Activated CD8-positive, alpha-beta memory T cell treated with anti-CD3 and anti-CD28 coated beads for 36 hours (primary cell): Measurements from ENCODE around the gene FGD4. TPM values are rescaled to one million over a fixed set of nuclear protein-coding genes. Genes with fewer than 3 reads are reported as not detected.

Experiments
- CTCF ChIA-PET: fragments of 350-600 bp; sonication (Branson Sonifier 250); formaldehyde crosslinking; loops from one replicate; lab custom pipeline; 2021; ENCODE audit warnings: antibody characterized with exemption; lab: Charles Lee
- POLR2A ChIA-PET: fragments of 350-600 bp; sonication (Branson Sonifier 250); formaldehyde crosslinking; loops from one replicate; lab custom pipeline; 2021; ENCODE audit warnings: antibody characterized with exemption; lab: Charles Lee
- total RNA-seq, 2 experiments: library from RNA; stranded (reverse); gene quantifications; one replicate each; pipeline ENCODE4 v1.2.3, GENCODE V29; 2021

The FGD4 gene
- total RNA-seq, 2 experiments from 2014 or later: 0.21 to 0.44 TPM

- ChIA-PET POLR2A (interaction anchor here (0.6 kb wide), 1 partner anchor 748 kb away, joined by 4 read pairs; no protein-coding TSS in a partner anchor), CTCF (no interaction called here)
These were observed 1.5 kb downstream of the FGD4 start for GRCh38 chr12:32400866-32401265.

- ChIA-PET POLR2A (interaction anchor here (0.7 kb wide), 2 partner anchors 57 to 720 kb away, joined by 4 to 6 read pairs; no protein-coding TSS in a partner anchor), CTCF (no interaction called here)
These were observed 2.8 kb downstream of the FGD4 start for GRCh38 chr12:32402170-32402569.

GRCh38 chr12:32402946-32403345, 3.6 kb downstream of the FGD4 start:
- POLR2A ChIA-PET: interaction anchor here (0.7 kb wide), 1 partner anchor 534 kb away, joined by 3 read pairs; no protein-coding TSS in a partner anchor
- CTCF ChIA-PET: no interaction called here

GRCh38 chr12:32407795-32408194, 8.4 kb downstream of the FGD4 start:
- POLR2A ChIA-PET: no interaction called here
- CTCF ChIA-PET: no interaction called here

GRCh38 chr12:32413412-32413811, 14.1 kb downstream of the FGD4 start:
- POLR2A ChIA-PET: no interaction called here
- CTCF ChIA-PET: no interaction called here

DNA sequence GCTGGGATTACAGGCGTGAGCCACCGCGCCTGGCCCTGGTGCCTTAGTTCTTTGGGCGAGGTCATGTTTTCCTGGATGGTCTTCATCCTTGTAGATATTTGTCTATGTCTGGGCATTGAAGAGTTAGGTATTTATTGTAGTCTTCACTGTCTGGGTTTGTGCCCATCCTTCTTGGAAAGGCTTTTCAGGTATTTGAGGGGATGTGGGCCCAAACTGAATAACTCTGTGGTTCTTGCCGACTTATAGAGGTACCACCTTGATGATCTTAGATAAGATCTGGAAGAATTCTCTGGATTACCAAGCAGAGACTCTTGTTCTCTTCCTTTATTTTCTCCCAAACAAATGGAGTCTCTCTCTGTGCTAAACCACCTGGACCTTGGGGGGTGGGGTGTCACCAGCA, 18.9 kb downstream of the FGD4 start:
- CTCF ChIA-PET: no interaction called here

GRCh38 chr12:32418903-32419519, 19.7 kb downstream of the FGD4 start:
- ChIA-PET CTCF (no interaction called here), POLR2A (no interaction called here)

More for the DNA sequence above, 18.9 kb downstream of the FGD4 start:
- POLR2A ChIA-PET: no interaction called here

- CTCF ChIA-PET: no interaction called here
- POLR2A ChIA-PET: no interaction called here
These were observed 20.2 kb downstream of the FGD4 start for GRCh38 chr12:32419520-32419960.

DNA sequence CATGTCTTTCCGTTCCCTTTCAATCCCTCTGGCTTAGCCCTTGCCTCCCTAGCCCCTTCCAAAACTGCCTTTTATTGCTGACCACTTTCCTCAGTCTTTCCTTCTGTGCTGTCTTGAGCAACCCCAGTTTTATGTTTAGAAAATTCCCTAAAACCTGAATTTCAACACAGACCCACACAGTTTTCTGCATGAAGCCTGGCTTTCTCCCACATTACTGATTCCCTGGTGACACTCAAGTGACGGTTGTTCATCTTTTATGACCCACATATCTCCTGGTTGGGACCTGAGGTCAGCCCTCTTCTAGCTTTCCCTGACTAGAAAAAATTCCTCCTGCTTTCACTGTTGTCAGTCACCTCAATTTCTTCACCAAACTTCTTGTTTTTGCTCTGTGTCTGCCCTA, 21.0 kb downstream of the FGD4 start:
- CTCF ChIA-PET: no interaction called here
- POLR2A ChIA-PET: no interaction called here

DNA sequence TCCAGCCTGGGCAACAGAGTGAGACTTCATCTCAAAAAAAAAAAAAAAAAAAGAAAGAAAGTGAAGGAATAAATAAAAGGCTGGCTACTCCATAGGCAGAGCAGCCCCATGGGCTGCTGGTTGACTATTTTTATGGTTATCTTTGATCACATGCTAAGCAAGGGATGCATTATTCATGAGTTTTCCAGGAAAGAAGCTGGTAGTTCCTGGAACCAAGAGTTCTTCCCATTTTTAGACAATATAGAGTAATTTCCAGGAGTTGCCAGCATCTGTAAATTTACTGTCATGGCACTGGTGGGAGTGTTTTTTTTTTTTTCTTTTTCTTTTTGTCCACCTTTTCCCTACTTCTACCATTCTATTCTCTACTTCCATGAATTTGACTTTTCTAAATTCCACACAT, 24.2 kb downstream of the FGD4 start:
- ChIA-PET POLR2A (no interaction called here), CTCF (no interaction called here)

GRCh38 chr12:32431025-32431424, 31.7 kb downstream of the FGD4 start:
- POLR2A ChIA-PET: no interaction called here
- CTCF ChIA-PET: no interaction called here

DNA sequence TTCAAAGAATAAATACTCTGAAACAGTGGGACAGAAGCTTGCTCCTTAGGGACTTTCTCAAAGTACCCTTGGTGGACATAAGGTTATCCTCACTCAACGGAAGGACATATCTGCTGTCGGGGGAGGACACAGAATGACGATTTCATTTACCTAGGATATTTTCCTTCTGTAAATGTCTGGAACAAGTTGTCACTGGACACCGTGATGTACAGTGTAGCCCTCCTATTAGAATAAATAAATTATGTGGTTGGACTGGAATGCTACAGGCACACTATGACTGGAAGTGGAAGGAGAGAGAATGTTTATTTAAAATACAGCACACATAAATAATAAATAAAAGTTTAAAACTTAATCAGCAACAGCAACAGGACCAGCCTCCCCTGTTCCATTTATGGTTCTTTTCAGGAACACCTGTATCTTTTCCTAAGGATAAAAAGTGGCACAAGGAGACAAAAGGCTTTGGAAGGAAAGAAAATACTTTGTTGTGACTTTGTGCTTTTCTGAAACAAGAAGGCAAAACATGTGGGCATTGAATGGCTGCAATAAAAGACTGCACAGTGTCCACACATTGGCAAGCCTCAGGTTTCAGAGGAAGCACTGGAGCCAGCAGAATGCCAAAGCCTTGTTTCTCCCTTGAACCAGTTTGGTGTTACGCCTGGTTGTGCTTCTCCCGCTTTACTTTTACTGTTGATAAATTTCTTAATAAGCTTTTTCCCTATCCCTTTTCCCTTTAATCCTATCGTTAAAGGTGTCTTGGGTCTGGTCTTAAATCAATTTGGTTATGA, 36.8 kb downstream of the FGD4 start:
- ChIA-PET CTCF (no interaction called here), POLR2A (no interaction called here)

GRCh38 chr12:32437095-32437515, 37.7 kb downstream of the FGD4 start:
- ChIA-PET POLR2A (no interaction called here), CTCF (no interaction called here)

GRCh38 chr12:32440120-32440865, 40.9 kb downstream of the FGD4 start:
- POLR2A ChIA-PET: no interaction called here
- CTCF ChIA-PET: interaction anchor here (0.6 kb wide), 1 partner anchor 40 kb away, joined by 3 read pairs; no protein-coding TSS in a partner anchor

- CTCF ChIA-PET: interaction anchor here (0.7 kb wide), 1 partner anchor 848 kb away, joined by 5 read pairs; no protein-coding TSS in a partner anchor
- POLR2A ChIA-PET: no interaction called here
These were observed 44.1 kb downstream of the FGD4 start for GRCh38 chr12:32443491-32443890.

DNA sequence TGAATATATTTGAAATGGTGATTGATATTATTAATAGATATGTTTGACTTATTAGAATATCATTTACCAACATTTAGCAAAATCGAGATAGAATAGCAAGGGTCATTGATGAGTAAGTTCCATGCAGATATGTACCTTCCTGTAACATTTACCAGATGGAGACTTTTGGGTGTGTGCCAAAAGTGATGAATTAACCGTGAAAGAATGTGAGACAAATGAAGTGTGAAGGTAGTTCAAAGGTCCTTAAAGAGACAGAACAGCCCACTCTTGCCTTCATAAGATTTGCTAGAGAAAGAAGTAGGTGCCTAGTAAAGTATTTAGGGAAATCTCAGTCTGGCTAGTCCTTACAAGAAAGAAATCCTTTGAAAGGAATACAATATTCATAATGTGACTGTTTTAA, 45.5 kb downstream of the FGD4 start:
- POLR2A ChIA-PET: no interaction called here
- CTCF ChIA-PET: no interaction called here

GRCh38 chr12:32445356-32445755, 46.0 kb downstream of the FGD4 start:
- POLR2A ChIA-PET: no interaction called here
- CTCF ChIA-PET: no interaction called here

- ChIA-PET CTCF (no interaction called here), POLR2A (no interaction called here)
These were observed 47.2 kb downstream of the FGD4 start for GRCh38 chr12:32446316-32447119.

DNA sequence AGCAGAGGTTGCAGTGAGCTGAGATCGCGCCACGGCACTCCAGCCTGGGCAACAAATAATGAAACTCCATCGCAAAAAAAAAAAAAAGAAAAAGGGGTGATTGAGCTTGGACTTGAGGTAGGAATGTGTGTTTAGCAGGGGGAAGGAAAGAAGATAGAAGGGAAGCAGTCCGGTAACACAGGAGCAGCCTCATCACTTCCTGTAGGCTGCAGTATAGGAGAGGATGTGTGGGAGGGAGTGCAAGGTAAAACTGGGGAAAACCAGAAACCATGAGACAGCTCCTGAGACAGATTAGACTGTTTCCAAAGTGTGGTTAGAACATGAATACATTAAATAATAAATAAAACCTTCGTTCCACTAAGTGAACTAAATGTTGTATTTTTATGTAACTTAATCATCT, 49.2 kb downstream of the FGD4 start:
- POLR2A ChIA-PET: no interaction called here
- CTCF ChIA-PET: no interaction called here
